ENCODE results near the gene UQCRC1.

The UQCRC1 gene

DNA sequence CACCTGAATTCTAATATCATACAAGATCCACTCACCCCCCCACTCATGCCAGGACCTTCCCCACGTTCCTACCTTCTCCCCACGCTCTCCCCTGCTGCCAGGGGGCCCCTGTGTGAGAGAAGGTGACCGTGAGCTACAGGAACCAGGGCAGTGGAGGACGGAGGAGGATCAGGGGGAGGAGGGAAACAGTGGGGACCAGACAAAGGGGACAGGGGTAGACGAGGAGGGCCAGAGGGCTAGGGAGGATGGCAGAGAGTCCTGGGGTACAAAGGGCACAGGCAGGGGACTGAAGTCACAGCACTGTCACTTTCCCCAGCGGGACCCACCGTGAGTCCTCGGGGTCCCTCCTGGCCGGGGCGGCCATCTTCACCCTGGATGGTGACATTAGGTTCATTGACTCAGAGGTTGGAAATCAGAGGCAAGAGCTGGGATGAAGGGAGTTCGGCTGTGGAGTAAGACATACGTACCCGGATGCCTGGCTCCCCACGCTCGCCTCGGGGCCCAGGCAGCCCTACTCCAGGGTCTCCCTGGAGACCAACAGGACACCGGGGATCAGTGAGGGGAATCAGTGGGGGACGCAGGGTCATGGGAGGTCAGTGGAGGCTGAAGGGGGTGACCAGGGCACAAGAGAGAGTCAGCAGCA lies 39.5 kb downstream of the UQCRC1 start:
- no peak for DNase-seq

DNA sequence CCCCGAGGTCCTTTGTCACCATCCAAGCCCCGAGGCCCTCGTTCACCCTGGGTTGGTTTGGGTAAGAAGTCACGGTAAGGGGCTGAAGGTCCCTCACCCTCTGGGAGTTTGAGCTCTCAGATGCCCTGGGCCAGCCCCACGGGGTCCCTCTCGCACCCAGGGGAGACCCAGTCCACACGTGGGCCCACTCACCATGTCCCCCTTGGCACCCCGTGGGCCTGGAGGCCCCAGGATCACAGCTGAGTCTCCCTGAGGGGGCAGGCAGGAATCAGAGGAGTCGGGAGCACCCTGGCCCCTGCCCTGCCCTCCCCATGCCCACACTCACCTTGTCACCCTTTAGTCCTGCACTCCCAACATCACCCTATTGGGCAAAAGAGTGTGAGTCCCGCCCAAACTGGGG lies 40.0 kb downstream of the UQCRC1 start:
- no peak for DNase-seq

DNA sequence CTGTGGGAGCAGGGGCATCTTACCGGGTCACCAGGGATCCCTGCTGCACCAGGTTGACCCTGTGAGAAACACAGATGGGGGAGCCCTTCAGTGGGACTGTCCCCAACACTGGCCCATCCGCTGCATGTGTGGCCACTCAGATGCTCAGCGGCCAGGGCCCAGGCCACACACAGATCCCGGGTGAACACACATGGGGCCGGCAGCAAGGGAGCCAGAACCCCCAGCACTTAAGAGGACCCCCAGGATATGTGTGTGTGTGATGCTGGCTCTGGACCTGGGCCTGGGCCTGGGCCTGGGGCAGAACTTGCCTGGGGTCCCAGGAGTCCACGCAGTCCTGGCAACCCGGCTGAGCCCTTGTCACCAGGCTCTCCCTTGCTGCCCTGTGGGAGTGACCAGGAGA lies 41.0 kb downstream of the UQCRC1 start:
- DNase-seq: no peak

DNA sequence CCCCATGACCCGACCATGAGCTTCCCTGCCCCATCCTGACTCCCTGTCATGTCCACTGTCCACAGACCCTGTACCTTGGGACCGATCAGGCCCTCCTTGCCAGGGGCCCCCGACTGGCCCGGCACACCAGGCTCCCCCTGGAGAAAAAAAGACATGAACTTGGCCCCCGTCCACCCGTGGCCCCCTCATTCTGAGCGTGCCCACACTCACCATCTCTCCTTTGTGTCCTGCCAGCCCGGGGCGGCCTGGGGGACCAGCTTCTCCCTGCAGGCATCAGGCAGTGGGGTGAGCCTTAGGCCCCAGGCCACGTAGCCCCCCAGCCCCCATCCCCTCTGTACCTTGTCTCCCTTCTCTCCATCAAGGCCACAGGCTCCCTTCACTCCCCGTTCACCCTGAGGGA lies 41.9 kb downstream of the UQCRC1 start:
- no peak for DNase-seq

DNA sequence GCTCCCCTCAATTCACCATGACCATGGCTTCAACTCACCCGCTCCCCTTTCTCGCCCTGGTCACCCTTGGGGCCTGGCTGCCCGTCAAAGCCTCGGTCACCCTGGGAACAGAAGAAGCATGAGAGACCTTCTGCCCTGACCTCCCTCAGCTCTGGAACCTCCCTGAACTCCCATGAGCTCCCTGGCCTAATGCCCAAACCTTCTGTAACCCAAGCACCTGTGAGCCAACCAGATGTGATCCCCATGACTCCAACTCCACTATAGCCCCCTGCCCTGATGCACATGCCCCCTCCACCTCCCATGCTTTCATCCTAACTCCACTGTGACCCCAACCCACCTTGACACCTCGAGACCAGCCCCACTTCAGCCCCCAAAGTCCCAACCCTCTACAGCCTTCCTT lies 42.4 kb downstream of the UQCRC1 start:
- DNase-seq: no peak

DNA sequence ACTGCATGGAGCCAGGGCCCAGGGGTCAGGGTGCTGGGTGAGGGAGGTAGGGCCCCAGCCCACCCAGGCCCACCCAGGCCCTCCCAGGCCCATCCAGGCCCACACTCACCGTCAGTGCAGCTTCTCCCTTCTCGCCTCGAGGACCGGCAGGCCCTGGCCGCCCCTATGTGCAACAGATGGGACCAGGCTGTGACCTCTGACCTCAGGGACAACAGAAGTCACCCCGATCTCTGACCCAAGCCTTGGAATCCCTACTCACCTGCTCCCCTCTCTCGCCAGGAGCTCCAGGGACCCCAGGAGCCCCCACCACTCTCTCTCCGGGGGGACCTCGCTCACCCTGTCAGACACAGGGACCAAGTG lies 43.1 kb downstream of the UQCRC1 start:
- DNase-seq: no peak

DNA sequence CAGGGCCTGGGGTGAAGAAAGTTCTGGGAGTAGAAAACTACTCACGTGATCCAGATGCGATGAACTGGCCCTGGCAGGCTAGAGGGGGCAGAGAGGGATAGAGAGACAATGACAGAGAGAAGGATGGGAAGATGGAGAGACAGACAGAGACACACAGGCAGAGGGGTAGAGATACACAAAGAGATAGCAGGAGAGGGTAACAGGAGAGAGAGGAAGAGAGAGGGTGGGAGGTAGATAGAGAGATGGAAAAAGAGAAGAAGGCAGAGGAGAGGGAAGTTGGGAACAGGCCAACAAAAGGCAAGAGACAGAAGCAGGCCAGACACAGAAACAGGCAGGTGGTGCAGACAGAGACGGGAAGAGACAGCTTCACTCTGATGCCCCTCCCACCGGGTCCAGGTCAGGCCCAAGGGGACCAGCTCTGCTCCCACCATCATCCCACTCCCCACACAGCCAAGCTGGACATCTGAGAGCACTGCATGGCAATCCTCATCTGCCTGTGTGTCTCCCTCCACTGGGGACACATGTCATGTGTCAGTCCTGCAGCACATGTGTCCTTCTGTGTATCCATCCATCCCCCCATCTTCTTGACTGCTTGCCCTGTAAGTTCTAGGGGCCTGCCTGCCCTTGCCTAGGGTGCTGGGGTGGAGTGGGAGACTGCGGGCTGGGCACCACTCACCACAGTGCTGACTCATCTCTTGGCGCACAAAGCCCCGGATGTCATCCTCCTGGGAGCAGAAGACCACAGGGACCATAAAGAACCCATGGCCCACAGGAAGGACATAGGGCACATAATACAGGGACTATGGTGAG lies 43.6 kb downstream of the UQCRC1 start:
- DNase-seq: peak in 1 of 2 donors; percentile 48

DNA sequence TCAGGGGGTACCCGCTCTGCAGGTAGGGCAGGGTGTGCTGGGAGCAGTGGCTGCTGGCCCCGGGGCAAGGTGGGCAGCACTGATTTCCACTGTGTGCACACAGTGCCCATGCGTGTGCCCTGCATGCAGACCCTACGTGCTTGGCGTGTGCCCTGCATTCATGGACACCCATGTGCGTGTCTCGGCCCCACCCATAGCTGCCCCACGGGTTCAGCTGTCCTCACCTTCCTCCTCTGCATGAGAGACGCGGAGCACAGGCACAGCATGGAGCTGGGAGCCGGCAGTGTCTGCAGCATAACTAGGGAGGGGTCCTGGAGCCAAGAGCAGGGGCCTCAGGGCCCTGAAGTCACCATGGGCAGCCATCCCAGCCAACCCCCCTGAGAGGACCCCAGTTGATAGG lies 44.3 kb downstream of the UQCRC1 start:
- no peak for DNase-seq

DNA sequence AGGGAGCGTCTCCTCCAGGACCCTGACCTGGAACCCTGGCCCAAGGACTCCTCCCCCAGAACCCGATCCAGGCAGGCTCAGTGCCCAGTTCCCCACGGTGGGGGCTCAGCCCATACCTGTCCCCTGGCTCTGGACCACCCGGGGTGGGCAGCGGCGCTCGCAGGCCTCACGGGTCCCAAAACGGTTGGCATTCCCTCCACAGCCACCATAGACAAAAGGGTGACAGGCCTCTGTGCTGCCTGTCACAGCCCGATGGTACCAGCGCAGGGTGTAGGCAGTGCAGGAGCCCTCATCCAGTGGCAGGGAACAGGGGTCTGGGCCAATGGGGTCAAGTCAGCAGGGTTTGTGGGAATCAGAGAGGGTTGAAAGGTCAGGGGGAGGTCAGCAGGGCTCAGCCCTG lies 44.8 kb downstream of the UQCRC1 start:
- DNase-seq: no peak

DNA sequence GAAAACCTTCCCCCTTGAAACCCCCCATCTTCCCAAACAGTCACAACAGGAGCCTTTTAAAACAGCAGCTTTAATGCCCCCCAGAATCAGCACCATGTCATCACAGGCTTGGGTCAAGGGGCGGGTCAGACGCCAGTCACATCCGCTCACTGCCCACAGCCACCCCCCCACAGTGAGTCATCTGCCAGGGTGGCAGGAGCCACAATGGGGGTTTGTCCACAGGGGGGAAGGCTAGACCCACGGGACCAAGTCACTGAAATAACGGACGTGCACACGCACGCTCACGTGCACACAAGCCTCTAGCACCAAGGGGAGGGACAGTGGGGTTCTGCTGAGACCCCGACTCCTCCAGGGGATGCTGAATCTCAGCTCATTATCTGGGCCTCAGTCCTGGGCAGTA lies 45.4 kb downstream of the UQCRC1 start:
- DNase-seq: peak; percentile 58 to 84

DNA sequence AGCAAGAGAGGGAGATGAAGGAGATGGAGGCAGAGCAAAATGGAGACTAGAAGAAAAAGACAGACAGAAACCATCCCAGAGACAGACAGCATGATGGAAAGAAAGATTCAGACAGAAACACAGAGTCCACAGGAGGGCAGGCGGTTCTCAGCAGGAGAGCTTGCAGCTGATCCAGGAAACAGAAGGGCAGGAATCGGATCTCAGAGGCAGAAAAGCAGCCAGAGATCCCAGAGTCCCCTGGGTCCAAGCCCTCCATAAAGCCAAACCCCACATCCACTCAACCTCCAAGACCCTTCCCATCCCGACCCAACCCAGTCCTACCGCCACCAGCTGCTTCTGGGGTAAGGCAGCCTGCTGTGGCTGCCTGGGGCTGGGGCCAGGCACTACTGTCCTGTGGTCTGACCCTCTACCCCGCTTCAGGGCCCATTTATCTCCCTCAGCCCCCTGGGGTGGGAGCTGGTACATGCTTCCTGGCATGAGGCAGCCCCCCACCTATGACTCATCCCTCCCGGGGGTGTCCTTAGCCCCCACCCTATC lies 46.0 kb downstream of the UQCRC1 start, which contains the start of gene UCN2:
TSS of gene UCN2 (minus strand) at position 400 of the 537 bp plus-strand sequence. CDS start 657 bp downstream, outside the sequence.
- DNase-seq: no peak

DNA sequence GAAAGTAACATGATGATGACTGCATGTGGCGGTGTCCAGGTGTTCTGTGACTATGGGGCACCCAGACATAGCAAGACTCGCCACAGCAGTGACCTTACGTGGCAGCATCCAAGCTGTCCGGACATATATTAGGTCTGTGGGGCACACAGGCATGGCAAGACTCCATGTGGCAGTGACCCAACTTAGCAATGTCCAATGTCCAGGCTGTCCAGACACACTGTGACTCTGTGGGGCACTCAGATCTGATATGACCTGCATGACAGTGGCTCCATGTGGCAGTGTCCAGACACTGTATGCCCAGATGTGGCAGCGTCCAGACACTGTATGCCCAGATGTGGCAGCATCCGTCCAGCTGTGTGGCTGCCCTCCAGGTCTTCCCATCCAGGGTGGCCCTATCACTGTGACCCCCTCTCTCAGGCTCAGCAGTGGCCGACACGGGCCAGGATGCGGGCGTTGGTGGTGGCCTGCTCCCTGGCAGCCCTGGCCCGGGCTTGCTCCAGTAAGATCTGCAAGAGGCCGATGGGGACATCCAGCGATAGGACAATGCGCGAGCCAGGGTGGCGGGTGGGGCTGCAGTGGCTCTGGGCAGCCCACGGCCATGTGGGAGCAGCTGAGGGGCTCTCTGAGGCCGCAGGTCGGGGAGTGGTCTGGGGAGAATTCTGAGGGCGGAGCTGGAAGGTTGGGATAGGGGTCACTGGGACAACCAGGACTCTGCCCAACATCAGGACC lies 46.9 kb downstream of the UQCRC1 start:
- DNase-seq: no peak

DNA sequence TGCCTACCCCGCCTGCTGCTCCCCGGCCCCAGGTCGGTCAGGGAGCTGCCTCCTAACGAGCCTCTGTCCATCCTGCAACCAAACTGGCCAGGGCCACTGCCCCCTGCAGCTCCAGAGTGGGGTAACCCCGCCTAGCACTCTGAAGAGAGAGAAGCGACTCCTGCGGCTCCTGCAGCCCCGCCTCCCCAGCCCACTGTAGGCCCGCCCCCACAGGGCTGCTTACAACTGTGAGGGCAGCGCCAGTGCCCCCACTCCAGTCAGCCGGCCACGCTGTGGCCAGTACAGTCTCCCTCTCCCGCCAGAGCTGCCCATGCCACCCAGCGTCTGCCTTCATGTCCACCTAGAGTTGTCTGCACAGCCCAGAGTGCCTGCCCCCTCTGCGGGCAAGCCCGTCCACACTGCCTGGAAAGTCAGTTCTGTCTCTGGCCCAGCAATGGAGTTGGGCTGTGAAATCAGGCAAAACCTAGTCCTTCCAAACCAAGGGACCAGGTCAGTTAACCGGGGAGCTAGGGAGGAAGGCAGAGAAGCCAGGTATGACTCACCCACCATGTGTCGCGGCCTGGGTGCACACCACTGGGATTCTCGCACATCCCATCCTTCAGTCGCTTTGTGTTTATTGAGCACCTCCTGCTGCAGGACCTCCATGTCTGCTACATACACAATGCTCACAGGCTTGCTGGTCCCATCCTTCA lies 48.3 kb downstream of the UQCRC1 start:
- peak in 1 of 2 donors; percentile 25 for DNase-seq

DNA sequence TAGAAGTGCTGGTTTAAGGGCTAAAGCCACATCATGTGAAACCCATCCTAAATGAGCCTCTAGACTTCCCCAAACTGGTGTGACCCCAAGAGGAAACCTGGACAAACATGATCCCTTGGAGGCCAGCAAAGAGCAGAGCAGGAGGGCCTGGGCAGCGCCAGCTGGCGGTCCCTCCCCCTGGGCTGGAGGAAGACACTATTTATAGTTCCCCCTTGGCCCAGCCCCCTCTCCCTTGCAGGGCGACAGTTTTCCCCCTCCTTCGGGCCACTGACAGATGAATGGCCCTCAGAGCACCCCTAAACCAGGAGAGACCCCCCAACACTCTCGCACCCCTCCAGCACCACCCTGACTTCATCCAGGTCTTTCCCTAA lies 48.8 kb downstream of the UQCRC1 start:
- DNase-seq: no peak

DNA sequence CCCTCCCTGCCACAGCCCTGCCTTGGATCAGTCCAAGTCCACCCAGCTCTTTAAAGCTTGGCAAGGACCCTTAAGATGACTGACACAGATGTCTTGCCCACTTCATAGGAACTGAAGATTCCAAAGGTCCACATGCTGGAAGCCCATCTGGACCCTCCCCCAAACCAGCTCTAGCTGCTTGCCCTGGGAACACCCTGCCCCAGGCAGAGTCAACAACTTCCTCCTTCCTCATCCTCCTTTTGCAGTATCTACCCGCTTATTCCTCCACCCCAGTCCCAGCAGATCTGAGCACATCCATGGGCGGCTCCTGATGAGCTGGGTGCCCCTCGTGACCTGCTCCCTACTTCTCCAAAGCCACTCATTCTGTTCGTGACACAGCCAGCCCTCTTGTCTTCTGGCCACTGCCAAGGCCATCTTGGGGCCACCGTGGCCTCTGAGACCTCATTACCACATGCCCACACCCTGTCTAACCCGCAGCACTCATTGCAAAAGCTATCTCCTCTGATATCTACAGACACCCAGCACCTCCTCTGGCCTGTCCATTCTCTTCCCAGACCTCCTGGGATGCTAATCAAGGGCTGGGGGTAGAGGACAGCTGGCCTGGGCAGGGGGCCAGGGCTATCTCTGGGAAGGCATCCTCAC lies 50.8 kb downstream of the UQCRC1 start:
- peak; percentile 21 to 82 for DNase-seq

DNA sequence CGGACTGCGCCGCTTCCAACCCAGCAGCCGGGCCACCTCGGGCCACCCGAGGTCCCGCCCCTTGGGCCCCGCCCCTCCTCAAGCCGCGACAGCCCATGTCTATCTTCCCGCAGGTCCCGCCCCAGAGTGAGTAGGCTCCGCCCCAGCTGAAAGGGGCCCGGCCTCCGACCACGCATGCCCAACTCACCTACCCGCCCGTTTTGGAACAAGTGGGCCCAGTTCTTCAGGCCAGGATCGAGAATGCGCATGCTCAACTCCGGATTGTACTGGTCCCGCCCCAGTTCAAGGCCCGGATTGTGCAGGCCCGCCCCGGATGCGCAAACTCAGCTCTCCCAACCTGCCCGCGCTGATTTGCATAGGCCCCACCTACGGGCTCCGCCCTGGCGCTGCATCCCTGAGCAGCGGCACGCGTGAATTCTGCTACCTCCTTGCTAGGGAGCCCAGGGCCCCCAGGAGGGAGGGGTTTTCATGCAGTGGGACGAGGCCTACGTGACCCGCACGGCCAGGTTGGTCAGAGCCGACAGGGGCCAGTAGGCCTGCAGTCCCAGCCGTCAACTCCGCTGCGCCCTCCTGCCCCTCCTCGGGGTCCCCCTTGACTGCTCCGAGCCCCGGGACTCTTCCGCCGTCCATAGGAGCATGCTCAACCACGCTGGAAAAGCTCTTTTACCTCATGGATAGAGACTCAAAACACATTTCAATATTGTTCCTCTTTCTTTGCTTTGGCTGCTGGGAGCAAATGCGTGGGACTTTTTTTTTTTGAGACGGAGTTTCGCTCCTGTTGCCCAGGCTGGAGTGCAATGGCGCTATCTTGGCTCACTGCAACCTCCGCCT lies 52.4 kb downstream of the UQCRC1 start, which contains the start of gene PFKFB4:
TSS of gene PFKFB4 (minus strand) at position 8 of the 831 bp plus-strand sequence. CDS start 26 bp downstream, outside the sequence.
- DNase-seq: peak; percentile 100

DNA sequence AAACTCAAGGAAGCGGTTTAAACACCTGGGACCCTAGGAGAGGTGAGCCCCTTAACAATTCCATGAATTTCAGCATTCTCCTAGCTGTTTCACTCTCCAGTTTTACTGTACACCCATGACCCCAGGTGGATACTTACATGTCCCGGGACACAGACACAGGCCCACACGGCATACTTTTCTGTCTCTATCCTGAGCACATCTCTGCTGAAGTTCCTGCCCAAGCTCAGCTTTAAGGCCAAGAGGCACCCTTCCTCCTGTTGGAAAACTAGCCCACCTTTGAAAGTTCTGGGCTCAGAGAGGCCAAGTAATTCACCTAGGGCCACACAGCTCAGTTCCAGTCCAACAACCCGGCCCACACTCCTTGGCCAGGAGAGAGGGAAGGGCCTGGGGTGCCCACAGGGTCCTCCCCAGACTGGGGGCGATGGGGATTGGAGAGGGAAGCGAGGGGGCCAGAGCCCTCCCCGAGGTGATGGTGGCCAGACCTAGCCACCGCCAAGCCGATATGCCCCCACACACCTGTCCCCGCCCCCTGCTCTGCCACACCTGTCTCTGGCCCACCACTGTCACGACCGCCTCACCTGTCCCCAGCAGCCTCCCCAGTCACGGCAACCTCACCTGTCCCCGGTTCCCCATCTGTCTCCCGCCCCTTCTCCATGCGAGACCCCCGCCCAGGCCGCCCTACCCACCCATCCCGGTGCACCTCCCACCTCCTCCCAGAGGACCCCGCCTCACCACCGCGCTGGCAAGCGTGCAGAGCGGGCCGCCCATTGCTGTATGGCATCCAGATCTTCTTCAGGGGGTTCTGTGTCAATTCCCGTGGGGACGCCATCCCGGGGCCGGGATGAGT lies 53.3 kb downstream of the UQCRC1 start:
- DNase-seq: no peak

DNA sequence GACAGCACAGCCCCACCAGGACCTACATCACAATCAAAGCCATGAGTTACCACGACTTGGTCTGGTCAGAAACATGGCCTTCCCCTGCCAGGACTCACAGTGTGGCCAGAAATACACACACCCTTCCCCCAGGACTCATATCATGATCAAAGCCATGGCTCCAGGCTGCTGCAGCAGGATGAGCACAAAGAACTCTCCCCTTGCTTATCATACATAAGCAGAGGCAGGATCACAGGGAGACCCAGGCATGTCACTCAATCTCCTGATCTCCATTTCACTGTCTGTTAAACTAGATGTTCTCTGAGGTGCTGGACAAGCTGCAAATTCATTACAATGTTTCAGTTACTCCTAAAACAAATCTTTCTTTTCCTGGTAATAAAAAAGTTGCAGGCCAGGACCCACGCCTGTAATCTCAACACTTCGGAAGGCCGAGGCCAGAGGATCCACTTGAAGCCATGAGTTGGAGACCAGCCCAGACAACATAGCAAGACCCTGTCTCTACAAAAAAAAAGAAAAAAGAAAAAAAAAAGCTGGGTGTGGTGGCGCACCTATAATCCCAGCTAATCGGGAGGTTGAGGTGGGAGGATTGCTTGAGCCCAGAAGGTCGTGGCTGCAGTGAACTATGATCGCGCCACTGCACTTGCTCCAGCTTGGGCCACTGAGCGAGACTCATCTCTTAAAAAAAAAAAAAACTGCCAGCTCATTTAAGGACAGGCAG lies 54.1 kb downstream of the UQCRC1 start:
- no peak for DNase-seq
